ENCODE measurements around the gene LMOD1.

LMOD1 gene

DNA sequence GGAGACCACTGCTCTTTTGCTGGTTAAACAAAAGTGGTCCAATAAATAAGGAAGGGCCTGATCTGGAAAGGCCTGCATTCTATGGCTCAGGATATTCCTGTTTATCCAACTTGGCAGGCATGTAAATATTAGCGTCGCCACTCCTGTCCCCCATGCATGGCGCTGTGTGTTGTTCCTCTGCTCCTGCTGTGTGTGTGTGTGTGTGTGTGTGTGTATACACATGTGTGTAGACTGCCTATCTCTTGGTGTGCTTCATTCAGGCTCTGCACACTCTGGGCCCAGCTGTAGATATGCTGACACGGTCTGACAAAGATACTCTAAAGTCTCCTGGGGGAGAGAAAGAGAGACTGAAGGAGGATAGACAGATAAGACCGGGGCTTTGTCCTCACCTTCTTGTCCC lies 6.8 kb downstream of the LMOD1 start:
- no peak for DNase-seq (ENCODE audit: low read depth)
- no peak overlapping the region for H3K4me3 ChIP-seq (replicated peaks; ENCODE audit: low read depth, low read length)
- TF ChIP-seq, protein P1, sequence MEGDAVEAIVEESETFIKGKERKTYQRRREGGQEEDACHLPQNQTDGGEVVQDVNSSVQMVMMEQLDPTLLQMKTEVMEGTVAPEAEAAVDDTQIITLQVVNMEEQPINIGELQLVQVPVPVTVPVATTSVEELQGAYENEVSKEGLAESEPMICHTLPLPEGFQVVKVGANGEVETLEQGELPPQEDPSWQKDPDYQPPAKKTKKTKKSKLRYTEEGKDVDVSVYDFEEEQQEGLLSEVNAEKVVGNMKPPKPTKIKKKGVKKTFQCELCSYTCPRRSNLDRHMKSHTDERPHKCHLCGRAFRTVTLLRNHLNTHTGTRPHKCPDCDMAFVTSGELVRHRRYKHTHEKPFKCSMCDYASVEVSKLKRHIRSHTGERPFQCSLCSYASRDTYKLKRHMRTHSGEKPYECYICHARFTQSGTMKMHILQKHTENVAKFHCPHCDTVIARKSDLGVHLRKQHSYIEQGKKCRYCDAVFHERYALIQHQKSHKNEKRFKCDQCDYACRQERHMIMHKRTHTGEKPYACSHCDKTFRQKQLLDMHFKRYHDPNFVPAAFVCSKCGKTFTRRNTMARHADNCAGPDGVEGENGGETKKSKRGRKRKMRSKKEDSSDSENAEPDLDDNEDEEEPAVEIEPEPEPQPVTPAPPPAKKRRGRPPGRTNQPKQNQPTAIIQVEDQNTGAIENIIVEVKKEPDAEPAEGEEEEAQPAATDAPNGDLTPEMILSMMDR (IDR thresholded peaks at IDR 0.05; ENCODE audit: low read length, missing control alignments) = no peak

DNA sequence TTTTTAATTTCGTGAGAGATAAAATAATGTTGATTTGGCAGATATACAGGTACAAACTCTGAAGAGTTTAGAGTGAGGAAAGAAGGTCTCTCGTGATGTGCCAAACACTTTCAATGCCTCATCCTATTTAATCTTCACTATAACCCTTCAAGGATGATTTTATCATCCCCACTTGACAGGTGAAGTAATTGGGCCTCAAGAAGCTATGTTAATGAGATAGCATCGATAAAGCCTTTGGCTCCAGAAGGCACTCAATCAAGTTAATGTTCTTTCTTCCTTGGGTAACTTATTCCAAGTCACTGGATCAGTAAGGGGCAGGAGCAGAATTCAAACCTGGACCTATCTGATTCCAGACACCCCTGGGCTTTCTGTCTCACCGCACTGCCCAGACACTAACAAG lies 7.2 kb downstream of the LMOD1 start:
- no peak overlapping the region for H3K4me3 ChIP-seq (replicated peaks; ENCODE audit: low read depth, low read length)
- DNase-seq (ENCODE audit: low read depth) = no peak
- TF ChIP-seq, protein P1 (IDR thresholded peaks at IDR 0.05; ENCODE audit: low read length, missing control alignments) = no peak

DNA sequence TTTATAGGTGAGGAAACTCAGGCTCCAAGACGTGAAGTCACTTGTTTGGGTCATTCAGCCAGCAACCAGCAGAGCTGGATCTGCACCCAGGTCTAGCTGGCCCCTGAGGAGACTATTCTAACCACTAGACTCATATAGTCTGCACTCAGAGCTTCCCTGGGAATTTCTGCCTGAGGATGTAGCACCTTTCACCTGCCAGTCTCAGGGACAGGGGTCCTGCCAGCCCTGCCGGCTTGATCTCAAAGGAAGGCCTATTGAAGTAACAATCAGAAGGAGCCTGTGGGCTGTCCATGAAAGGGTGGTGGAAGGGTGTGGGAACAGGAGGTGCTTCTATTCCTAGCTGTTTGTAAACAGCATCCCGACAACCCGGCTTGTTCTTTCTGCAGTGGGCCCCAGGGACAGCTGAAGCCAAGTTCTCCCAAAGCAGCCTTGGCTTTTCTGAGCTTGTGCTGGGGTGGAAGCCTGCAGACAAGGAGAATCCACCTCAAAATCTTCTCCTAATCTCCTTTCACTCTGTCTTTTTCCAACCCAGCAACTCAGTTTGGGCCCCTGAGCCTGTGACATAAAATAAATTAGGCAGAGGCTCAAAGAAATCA lies 7.8 kb downstream of the LMOD1 start:
- TF ChIP-seq, protein P1 (IDR thresholded peaks at IDR 0.05; ENCODE audit: low read length, missing control alignments) = no peak
- H3K4me3 ChIP-seq (replicated peaks; ENCODE audit: low read depth, low read length) = no peak overlapping the region
- DNase-seq (ENCODE audit: low read depth) = no peak

DNA sequence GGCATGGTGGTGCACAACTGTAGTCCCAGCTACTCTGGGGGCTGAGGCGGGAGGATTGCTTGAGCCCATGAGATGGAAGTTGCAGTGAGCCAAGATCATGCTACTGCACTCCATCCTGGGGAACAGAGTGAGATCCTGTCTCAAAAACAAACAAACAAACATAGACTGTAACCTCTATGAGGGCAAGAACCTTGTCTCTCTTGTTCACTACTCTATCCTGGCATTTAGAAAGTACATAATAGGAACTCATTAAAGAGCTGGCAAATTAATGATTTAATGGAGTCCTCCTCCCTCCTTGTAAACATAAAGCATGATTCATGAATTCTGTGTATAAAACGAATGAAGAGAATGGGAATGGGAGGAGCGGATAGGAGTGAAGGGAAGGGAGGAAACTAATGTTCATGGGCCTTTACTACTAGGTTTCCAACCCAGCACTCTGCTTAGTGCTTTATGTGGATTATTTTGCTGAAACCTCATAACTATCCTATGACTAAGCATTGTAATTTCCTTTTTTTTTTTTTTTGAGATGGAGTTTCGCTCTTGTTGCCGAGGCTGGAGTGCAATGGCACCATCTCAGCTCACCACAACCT lies 8.6 kb downstream of the LMOD1 start:
- H3K4me3 ChIP-seq (replicated peaks; ENCODE audit: low read depth, low read length) = no peak overlapping the region
- DNase-seq (ENCODE audit: low read depth) = peak; percentile 81
- TF ChIP-seq, protein P1 (IDR thresholded peaks at IDR 0.05; ENCODE audit: low read length, missing control alignments) = no peak

DNA sequence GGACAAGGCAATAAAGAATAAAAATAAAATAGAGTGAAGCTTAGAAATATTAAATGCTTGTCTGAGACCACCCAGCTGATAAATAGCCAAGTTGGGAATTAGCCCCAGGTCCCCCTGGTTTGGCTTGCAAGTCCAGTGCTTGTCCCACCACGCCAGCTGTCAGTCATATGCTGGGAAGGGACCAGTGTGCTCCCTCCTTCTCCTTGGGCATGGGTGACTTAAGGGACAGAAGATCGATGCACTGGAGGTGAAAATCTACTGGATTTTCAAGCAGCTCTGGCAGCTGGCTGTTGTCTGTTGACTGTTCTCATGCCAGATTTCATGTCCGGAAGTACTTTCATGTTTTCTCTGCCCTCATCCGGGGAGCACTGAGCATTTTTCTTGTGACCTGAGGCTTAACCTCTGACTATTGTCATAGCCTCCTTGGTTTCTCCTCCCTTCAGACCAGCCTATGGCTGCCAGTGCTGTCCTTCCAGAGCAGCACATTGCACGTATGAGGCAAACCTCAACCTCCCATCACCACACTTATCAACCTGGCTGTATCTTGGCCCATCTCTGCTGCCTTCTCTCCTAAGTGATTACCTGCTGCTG lies 12.4 kb downstream of the LMOD1 start:
- H3K4me3 ChIP-seq (replicated peaks; ENCODE audit: low read depth, low read length) = no peak overlapping the region
- DNase-seq (ENCODE audit: low read depth) = peak; percentile 62
- TF ChIP-seq, protein P1 (IDR thresholded peaks at IDR 0.05; ENCODE audit: low read length, missing control alignments) = no peak

DNA sequence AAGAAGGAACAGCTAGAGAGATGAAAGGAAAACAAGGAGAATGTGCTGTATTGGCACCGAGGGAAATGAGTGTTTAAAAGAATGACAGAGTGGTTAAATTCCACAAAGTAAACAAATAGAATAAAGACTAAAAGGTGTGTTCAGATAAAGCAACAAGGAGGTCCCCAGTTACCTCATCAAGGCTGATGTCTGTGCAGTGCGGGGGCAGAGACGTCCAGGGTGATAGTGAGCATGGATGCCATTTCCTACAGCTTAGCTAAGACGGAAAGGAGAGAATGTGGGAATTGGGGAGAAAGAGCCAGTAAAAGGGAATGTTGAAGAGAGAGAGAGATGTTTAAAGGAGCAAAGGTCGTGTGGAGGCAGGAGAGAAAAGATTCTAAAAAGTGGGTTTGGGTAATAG lies 15.5 kb downstream of the LMOD1 start:
- no peak overlapping the region for H3K4me3 ChIP-seq (replicated peaks; ENCODE audit: low read depth, low read length)

More for the DNA sequence above, 15.5 kb downstream of the LMOD1 start:
- TF ChIP-seq, protein P1 (IDR thresholded peaks at IDR 0.05; ENCODE audit: low read length, missing control alignments) = no peak
- DNase-seq (ENCODE audit: low read depth) = no peak
